MG63 (cell line): ENCODE data around the gene HSD17B14. TPM values are rescaled to one million over a fixed set of nuclear protein-coding genes. Genes with fewer than 3 reads are reported as not detected.
"Not testable (repeated sequence)": the region's sequence is repeated elsewhere in the genome, so short reads cannot be mapped to it uniquely, and the experiment has no call there.

Experiments used
- DNase-seq: peaks from one replicate; pipeline ENCODE4 v3.0.0-alpha.2; 2020
- H3K27me3 ChIP-seq: fragments of 250-450 bp; sonication (Bioruptor Pico); 2 replicates; pipeline ENCODE4 v1.5.1; 2020; ENCODE audit warnings: mild to moderate bottlenecking, moderate library complexity
- H3K36me3 ChIP-seq: fragments of 250-450 bp; sonication (Bioruptor Pico); 2 replicates; pipeline ENCODE4 v1.5.1; 2020; ENCODE audit warnings: mild to moderate bottlenecking, moderate library complexity
- H3K4me3 ChIP-seq: fragments of 250-450 bp; sonication (Bioruptor Pico); 2 replicates; pipeline ENCODE4 v1.5.1; 2020; ENCODE audit warnings: mild to moderate bottlenecking, moderate library complexity
- H3K9me3 ChIP-seq: fragments of 250-450 bp; sonication (Bioruptor Pico); 2 replicates; pipeline ENCODE4 v1.5.1; 2020; ENCODE audit warnings: mild to moderate bottlenecking, moderate library complexity
- total RNA-seq: library from RNA; depleted of rRNA; stranded (reverse); fragments of >200 nt; shearing (Covaris generic); gene quantifications from 2 replicates; pipeline ENCODE4 v1.2.3, GENCODE V29; 2014; ENCODE audit warnings: low replicate concordance

HSD17B14 gene
- total RNA-seq, 1 experiment from 2014 or later: not detected

- Histone ChIP-seq H3K27me3 (no peaks in the 10 kb centered on the region), H3K4me3 (no peak overlapping the region), H3K36me3 (peaks cover 5% of the 10 kb centered on the region), H3K9me3 (no peaks in the 10 kb centered on the region)
- DNase-seq: no peak
Observed at GRCh38 chr19:48796298-48797083, 39.8 kb downstream of the HSD17B14 start.

- Histone ChIP-seq H3K36me3 (peaks cover 5% of the 10 kb centered on the region), H3K4me3 (no peak overlapping the region), H3K27me3 (no peaks in the 10 kb centered on the region), H3K9me3 (no peaks in the 10 kb centered on the region)
- peak; percentile 62 for DNase-seq
Observed at GRCh38 chr19:48795685-48796070, 40.6 kb downstream of the HSD17B14 start.

GRCh38 chr19:48795055-48795684 is 41.1 kb downstream of the HSD17B14 start:
- Histone ChIP-seq H3K9me3 (no peaks in the 10 kb centered on the region), H3K27me3 (no peaks in the 10 kb centered on the region), H3K4me3 (peak overlapping the region; percentile 40), H3K36me3 (peaks cover 5% of the 10 kb centered on the region)
- peak; percentile 94 for DNase-seq

- no peaks in the 10 kb centered on the region for H3K9me3 ChIP-seq
- H3K27me3 ChIP-seq: no peaks in the 10 kb centered on the region
- no peak overlapping the region for H3K4me3 ChIP-seq
- peaks cover 1% of the 10 kb centered on the region for H3K36me3 ChIP-seq
- no peak for DNase-seq
Observed at GRCh38 chr19:48794291-48794690, 42.0 kb downstream of the HSD17B14 start.

- no peaks in the 10 kb centered on the region for H3K9me3 ChIP-seq
- DNase-seq: no peak
- H3K27me3 ChIP-seq: no peaks in the 10 kb centered on the region
- no peak overlapping the region for H3K4me3 ChIP-seq
- no peaks in the 10 kb centered on the region for H3K36me3 ChIP-seq
Observed at GRCh38 chr19:48793271-48793670, 43.0 kb downstream of the HSD17B14 start.

- H3K4me3 ChIP-seq, DNase-seq, H3K27me3 ChIP-seq, H3K9me3 ChIP-seq, H3K36me3 ChIP-seq: not testable (repeated sequence)
Observed at GRCh38 chr19:48787331-48787730, 49.0 kb downstream of the HSD17B14 start.

GRCh38 chr19:48786422-48786821 is 49.9 kb downstream of the HSD17B14 start:
- H3K27me3 ChIP-seq, H3K9me3 ChIP-seq, H3K36me3 ChIP-seq, DNase-seq, H3K4me3 ChIP-seq: not testable (repeated sequence)

- Histone ChIP-seq H3K27me3 (no peaks in the 10 kb centered on the region), H3K36me3 (no peaks in the 10 kb centered on the region), H3K4me3 (no peak overlapping the region), H3K9me3 (no peaks in the 10 kb centered on the region)
- DNase-seq: no peak
Observed at GRCh38 chr19:48784527-48784926, 51.8 kb downstream of the HSD17B14 start.

- H3K9me3 ChIP-seq: no peaks in the 10 kb centered on the region
- no peak for DNase-seq
- no peaks in the 10 kb centered on the region for H3K36me3 ChIP-seq
- H3K4me3 ChIP-seq: no peak overlapping the region
- H3K27me3 ChIP-seq: no peaks in the 10 kb centered on the region
Observed at GRCh38 chr19:48780631-48781391, 55.5 kb downstream of the HSD17B14 start.

- H3K27me3 ChIP-seq: no peaks in the 10 kb centered on the region
- H3K36me3 ChIP-seq: no peaks in the 10 kb centered on the region
- no peak overlapping the region for H3K4me3 ChIP-seq
- no peak for DNase-seq
- H3K9me3 ChIP-seq: no peaks in the 10 kb centered on the region
Observed at GRCh38 chr19:48779636-48780035, 56.7 kb downstream of the HSD17B14 start.

GRCh38 chr19:48777720-48778119 is 58.6 kb downstream of the HSD17B14 start:
- H3K36me3 ChIP-seq: no peaks in the 10 kb centered on the region
- DNase-seq: no peak
- H3K27me3 ChIP-seq: no peaks in the 10 kb centered on the region
- no peaks in the 10 kb centered on the region for H3K9me3 ChIP-seq
- H3K4me3 ChIP-seq: no peak overlapping the region

GRCh38 chr19:48777139-48777538 is 59.2 kb downstream of the HSD17B14 start:
- H3K4me3 ChIP-seq: no peak overlapping the region
- no peak for DNase-seq
- H3K27me3 ChIP-seq: no peaks in the 10 kb centered on the region
- no peaks in the 10 kb centered on the region for H3K36me3 ChIP-seq
- no peaks in the 10 kb centered on the region for H3K9me3 ChIP-seq

GRCh38 chr19:48772503-48772953 is 63.8 kb downstream of the HSD17B14 start:
- H3K4me3 ChIP-seq: no peak overlapping the region
- no peaks in the 10 kb centered on the region for H3K9me3 ChIP-seq
- no peaks in the 10 kb centered on the region for H3K36me3 ChIP-seq
- H3K27me3 ChIP-seq: peaks cover 17% of the 10 kb centered on the region
- no peak for DNase-seq

- Histone ChIP-seq H3K9me3 (no peaks in the 10 kb centered on the region), H3K4me3 (no peak overlapping the region), H3K27me3 (peaks cover 17% of the 10 kb centered on the region), H3K36me3 (no peaks in the 10 kb centered on the region)
- no peak for DNase-seq
Observed at GRCh38 chr19:48770734-48771472, 65.4 kb downstream of the HSD17B14 start.

- Histone ChIP-seq H3K4me3 (no peak overlapping the region), H3K9me3 (no peaks in the 10 kb centered on the region), H3K36me3 (no peaks in the 10 kb centered on the region), H3K27me3 (peaks cover 17% of the 10 kb centered on the region)
- no peak for DNase-seq
Observed at GRCh38 chr19:48770266-48770665, 66.0 kb downstream of the HSD17B14 start.

GRCh38 chr19:48768994-48769713 is 67.1 kb downstream of the HSD17B14 start:
- Histone ChIP-seq H3K4me3 (no peak overlapping the region), H3K36me3 (no peaks in the 10 kb centered on the region), H3K9me3 (no peaks in the 10 kb centered on the region), H3K27me3 (peaks cover 19% of the 10 kb centered on the region)
- DNase-seq: no peak
